GM13976 (cell line): Measurements from ENCODE around the gene DOCK8.

Experiments
- DNase-seq: peaks from one replicate; pipeline ENCODE4 v3.0.0; 2012; ENCODE audit warnings: low spot score
- CTCF ChIP-seq: IDR thresholded peaks from 2 replicates; pipeline ENCODE4 v1.5.1; 2012; ENCODE audit warnings: borderline replicate concordance, mild to moderate bottlenecking; ENCODE audit not compliant: insufficient read depth; ENCODE audit errors: extremely low read depth, missing control alignments, control extremely low read depth
- in situ Hi-C: fragments of 300-500 bp; cut with MboI; formaldehyde crosslinking; loops from one replicate; pipeline ENCODE4 v1.12.0; 2022; ENCODE audit warnings: low sequenced_read_pairs, mixed read lengths, inconsistent platforms; ENCODE audit not compliant: unreplicated experiment

DOCK8 gene

GRCh38 chr9:372128-372527 is 157.5 kb downstream of the DOCK8 start:
- no peak for DNase-seq
- no peak for TF ChIP-seq CTCF
- in situ Hi-C loops: no loop called here

GRCh38 chr9:373759-374206 is 159.1 kb downstream of the DOCK8 start:
- in situ Hi-C loops: no loop called here
- no peak for DNase-seq
- TF ChIP-seq CTCF: no peak

GRCh38 chr9:374736-375135 is 160.1 kb downstream of the DOCK8 start:
- in situ Hi-C loops: no loop called here
- no peak for TF ChIP-seq CTCF
- no peak for DNase-seq

GRCh38 chr9:376115-376514 is 161.4 kb downstream of the DOCK8 start:
- DNase-seq: no peak
- TF ChIP-seq CTCF: no peak
- in situ Hi-C loops: no loop called here

- no peak for TF ChIP-seq CTCF
- DNase-seq: no peak
- in situ Hi-C loops: no loop called here
Observed at GRCh38 chr9:378263-378662, 163.6 kb downstream of the DOCK8 start.

- no peak for TF ChIP-seq CTCF
- DNase-seq: no peak
- in situ Hi-C loops: no loop called here
Observed at GRCh38 chr9:382383-382782, 167.7 kb downstream of the DOCK8 start.
